Thyroid gland (tissue), 4 donors: ENCODE measurements around the gene ANAPC7. TPM values are rescaled to one million over a fixed set of nuclear protein-coding genes. Genes with fewer than 3 reads are reported as not detected.
A peak's percentile ranks its signal among the peaks of the same experiment; 100 is the strongest.

Source experiments
- DNase-seq, 2 donors: peaks; one replicate each; pipeline ENCODE4 v3.0.0-alpha.2; 2019
- H3K27ac ChIP-seq, 3 donors: fragments of 200-600 bp; sonication (generic); 1 replicate in 2 of 3; 2 replicates in 1 of 3; pipeline ENCODE4 v1.5.1; 2016 to 2019; ENCODE audit warnings: mild to moderate bottlenecking in 1 of 3, moderate library complexity in 1 of 3
- H3K27me3 ChIP-seq: fragments of 200-600 bp; sonication (generic); one replicate; pipeline ENCODE4 v1.5.1; 2019
- H3K36me3 ChIP-seq, 2 donors: fragments of 200-600 bp; sonication (generic); one replicate each; pipeline ENCODE4 v1.5.1; 2016 to 2019
- H3K4me1 ChIP-seq, 2 donors: fragments of 200-600 bp; sonication (generic); one replicate each; pipeline ENCODE4 v1.5.1; 2017 to 2019
- H3K4me3 ChIP-seq, 3 donors: fragments of 200-600 bp; sonication (generic); replicated peaks in 1 of 3; 1 replicate in 2 of 3; 2 replicates in 1 of 3; pipeline ENCODE4 v1.5.1; 2016; ENCODE audit warnings: mild to moderate bottlenecking in 1 of 3
- H3K9me3 ChIP-seq: fragments of 200-600 bp; sonication (generic); one replicate; pipeline ENCODE4 v1.5.1; 2017
- CTCF ChIP-seq, 6 experiments: fragments of 200-600 bp in 3 of 6; fragments of 450-650 bp in 3 of 6; sonication (generic) in 3 of 6; IDR thresholded peaks; one replicate each; pipeline ENCODE4 v1.5.1; 2016 to 2019; ENCODE audit warnings: antibody characterized with exemption in 6 of 6, mild to moderate bottlenecking in 2 of 6, inconsistent platforms in 1 of 6, moderate library complexity in 1 of 6
- POLR2A ChIP-seq, 2 donors: fragments of 450-650 bp; IDR thresholded peaks; one replicate each; pipeline ENCODE4 v1.6.1; 2017; ENCODE audit warnings: antibody characterized with exemption in 2 of 2, mild to moderate bottlenecking in 2 of 2, moderate library complexity in 1 of 2
- WGBS, 2 donors: methylation state at CpG; one replicate each; pipeline ENCODE4 v1.1.5; 2017; 5-methylcytosine and 5-hydroxymethylcytosine counted together
- intact Hi-C: fragments of 100-400 bp; cut with DNase I; formaldehyde crosslinking; loops from one replicate; pipeline ENCODE4 v1.15.1; 2023
- total RNA-seq, 4 donors: library from RNA; depleted of rRNA; stranded (reverse); fragments of >200 nt; gene quantifications; one replicate each; pipeline ENCODE4 v1.2.3, GENCODE V29; 2016

Gene ANAPC7
- total RNA-seq, 4 donors from 2014 or later, result 49.4 to 61.9 (median 50.9) TPM

- Histone ChIP-seq H3K36me3 (peaks cover 4 to 12% of the 10 kb centered on the region in 2 donors), H3K4me1 (peaks cover 55 to 70% of the 10 kb centered on the region in 2 donors), H3K27me3 (no peaks in the 10 kb centered on the region), H3K4me3 (no peak overlapping the region), H3K27ac (peak overlapping the region; percentile 94 to 99 (median 95)), H3K9me3 (no peaks in the 10 kb centered on the region)
- TF ChIP-seq POLR2A (IDR thresholded peaks at IDR 0.05) (no peak), CTCF (IDR thresholded peaks at IDR 0.05) (no peak)
- 97 to 98% methylated on average over 8 of the region's 8 CpGs for WGBS, 2 donors
- intact Hi-C loops, result no loop called here
- DNase-seq, result no peak
These were observed 33.5 kb downstream of the ANAPC7 start for GRCh38 chr12:110369992-110370391.

- H3K27ac ChIP-seq, result peak overlapping the region; percentile 95 to 100 (median 99)
- H3K4me1 ChIP-seq, result peaks cover 55 to 58% of the 10 kb centered on the region in 2 donors
- H3K4me3 ChIP-seq, result no peak overlapping the region
- peak; percentile 91 for DNase-seq
- no peaks in the 10 kb centered on the region for H3K36me3 ChIP-seq
- intact Hi-C loops, result no loop called here
- no peaks in the 10 kb centered on the region for H3K9me3 ChIP-seq
- WGBS, 2 donors, result 45 to 46% methylated on average over 15 of the region's 15 CpGs
- TF ChIP-seq CTCF (IDR thresholded peaks at IDR 0.05) (no peak), POLR2A (IDR thresholded peaks at IDR 0.05) (peak in 1 of 2 donors; percentile 86)
- no peaks in the 10 kb centered on the region for H3K27me3 ChIP-seq
These were observed 36.2 kb downstream of the ANAPC7 start for GRCh38 chr12:110367181-110367864.

- WGBS, 2 donors, result 53 to 62% methylated on average over 10 to 13 of the region's 13 CpGs
- peak in 1 of 2 donors; percentile 8 for DNase-seq
- no peak overlapping the region for H3K4me3 ChIP-seq
- H3K36me3 ChIP-seq, result no peaks in the 10 kb centered on the region
- peak overlapping the region; percentile 95 to 100 (median 99) for H3K27ac ChIP-seq
- H3K27me3 ChIP-seq, result no peaks in the 10 kb centered on the region
- no peaks in the 10 kb centered on the region for H3K9me3 ChIP-seq
- H3K4me1 ChIP-seq, result peaks cover 48 to 51% of the 10 kb centered on the region in 2 donors
- intact Hi-C loops, result no loop called here
- TF ChIP-seq CTCF (IDR thresholded peaks at IDR 0.05) (peak in 1 of 6 experiments; percentile 2), POLR2A (IDR thresholded peaks at IDR 0.05) (no peak)
These were observed 37.0 kb downstream of the ANAPC7 start for GRCh38 chr12:110366321-110367142.

GRCh38 chr12:110365489-110366320 is 37.8 kb downstream of the ANAPC7 start:
- no peaks in the 10 kb centered on the region for H3K36me3 ChIP-seq
- H3K9me3 ChIP-seq, result no peaks in the 10 kb centered on the region
- intact Hi-C loops, result no loop called here
- no peak for TF ChIP-seq CTCF (IDR thresholded peaks at IDR 0.05)
- TF ChIP-seq POLR2A (IDR thresholded peaks at IDR 0.05), result no peak
- WGBS, 2 donors, result 81 to 89% methylated on average over 6 to 7 of the region's 7 CpGs
- no peaks in the 10 kb centered on the region for H3K27me3 ChIP-seq
- peak overlapping the region; percentile 95 to 100 (median 99) for H3K27ac ChIP-seq
- no peak overlapping the region for H3K4me3 ChIP-seq
- H3K4me1 ChIP-seq, result peaks cover 41 to 43% of the 10 kb centered on the region in 2 donors
- no peak for DNase-seq
